ENCODE data around the gene PPP1R12B. TPM values are rescaled to one million over a fixed set of nuclear protein-coding genes. Genes with fewer than 3 reads are reported as not detected.

PPP1R12B gene
- total and polyA plus RNA-seq, 2 donors (not counting 3 experiments of a cell fraction or from before 2014, with no cell fraction given), result 8.4 to 11.5 TPM

- TF ChIP-seq MAX (IDR thresholded peaks at IDR 0.05; ENCODE audit: insufficient read depth, insufficient read length) (no peak), MYC (IDR thresholded peaks at IDR 0.05; ENCODE audit: low read depth, low read length) (no peak), POLR2A (IDR thresholded peaks at IDR 0.05; ENCODE audit: low read depth, low read length) (no peak), GATA2 (IDR thresholded peaks at IDR 0.05; ENCODE audit: insufficient read depth, insufficient read length, low read depth, low read length) (no peak), POLR2AphosphoS5 (IDR thresholded peaks at IDR 0.05; ENCODE audit: insufficient read depth, low read depth, low read length) (no peak), JUN (IDR thresholded peaks at IDR 0.05; ENCODE audit: borderline replicate concordance, insufficient read depth, insufficient read length, low read depth) (no peak), EZH2 (IDR thresholded peaks at IDR 0.05; ENCODE audit: borderline replicate concordance, low read depth, low read length, severe bottlenecking) (no peak), FOS (IDR thresholded peaks at IDR 0.05; ENCODE audit: borderline replicate concordance, insufficient read depth, low read length) (no peak), CTCF (IDR thresholded peaks at IDR 0.05; ENCODE audit: extremely low read depth in 1 of 2, insufficient read depth in 1 of 2, low read depth in 1 of 2, low read length in 2 of 2) (no peak)
- BruUV-seq (replicated peaks), result no TSS peak
- dilution Hi-C loops (cut with MboI; ENCODE audit: extremely low pct_ligation_motif_present, low sequenced_read_pairs) (no loop called here), intact Hi-C loops (cut with micrococcal nuclease) (no loop called here)
- H3K27me3 ChIP-seq (ENCODE audit: control insufficient read depth in 2 of 2, insufficient read depth in 2 of 2, low read length in 2 of 2), result peaks cover 0 to 3% of the 10 kb centered on the region in 2 experiments
- no peak overlapping the region for H3K9ac ChIP-seq (replicated peaks; ENCODE audit: extremely low read depth, insufficient read depth, low read length)
- POLR2A ChIA-PET, result no interaction called here
- DNase-seq (ENCODE audit: low read depth, low spot score), result no peak
- CTCF ChIA-PET, result interaction anchor here (1.5 to 1.7 kb wide), 2 partner anchors 28 to 92 kb away, joined by 3 to 5 read pairs; no protein-coding TSS in a partner anchor
- no peaks in the 10 kb centered on the region for H3K79me2 ChIP-seq (ENCODE audit: control insufficient read depth, insufficient read depth, low read length)
- H3K9me1 ChIP-seq (replicated peaks; ENCODE audit: control insufficient read depth, extremely low read depth, insufficient read depth, low read length), result no peaks in the 10 kb centered on the region
- H2AFZ ChIP-seq (ENCODE audit: low read depth, low read length), result no peak overlapping the region
- no peaks in the 10 kb centered on the region for H3K36me3 ChIP-seq (ENCODE audit: control insufficient read depth in 2 of 2, extremely low read depth in 1 of 2, insufficient read depth in 2 of 2, low read length in 2 of 2)
- H3K4me3 ChIP-seq (replicated peaks in 1 of 3; ENCODE audit: insufficient read depth in 1 of 3, low read depth in 1 of 3, low read length in 3 of 3), result no peak overlapping the region
- H3K4me1 ChIP-seq (ENCODE audit: control insufficient read depth, extremely low read depth, insufficient read depth, low read length), result no peaks in the 10 kb centered on the region
- FAIRE-seq, result no peak
- no peaks in the 10 kb centered on the region for H4K20me1 ChIP-seq (replicated peaks; ENCODE audit: control insufficient read depth, extremely low read depth, insufficient read depth, low read length)
- no peak overlapping the region for H3K4me2 ChIP-seq (ENCODE audit: insufficient read depth, low read length)
- no peak overlapping the region for H3K27ac ChIP-seq (ENCODE audit: insufficient read depth, low read depth, low read length)
- no peaks in the 10 kb centered on the region for H3K9me3 ChIP-seq (replicated peaks; ENCODE audit: control insufficient read depth, insufficient read depth, low read length)
These were observed 279.5 kb downstream of the PPP1R12B start for GRCh38 chr1:202627841-202628565.
